ENCODE data around the gene SLC3A2.

Gene SLC3A2

GRCh38 chr11:62912268-62912667, 31.6 kb downstream of the SLC3A2 start:
- no peak for DNase-seq

GRCh38 chr11:62914416-62914815, 33.7 kb downstream of the SLC3A2 start:
- DNase-seq: no peak

- no peak for DNase-seq
Observed at GRCh38 chr11:62917906-62918502, 37.3 kb downstream of the SLC3A2 start.

GRCh38 chr11:62918531-62918930, 37.8 kb downstream of the SLC3A2 start:
- no peak for DNase-seq

GRCh38 chr11:62919476-62919875, 38.8 kb downstream of the SLC3A2 start:
- DNase-seq: no peak

GRCh38 chr11:62919898-62920640, 39.4 kb downstream of the SLC3A2 start:
- DNase-seq: no peak

- DNase-seq: no peak
Observed at GRCh38 chr11:62921201-62921572, 40.5 kb downstream of the SLC3A2 start, which contains the start of gene CHRM1. CHRM1 (minus strand) TSS chr11:62921363; CDS start chr11:62911100, 10,263 bp downstream.

GRCh38 chr11:62921573-62922188, 41.0 kb downstream of the SLC3A2 start:
- no peak for DNase-seq

GRCh38 chr11:62922189-62922589, 41.5 kb downstream of the SLC3A2 start:
- no peak for DNase-seq

GRCh38 chr11:62922653-62923431, 42.1 kb downstream of the SLC3A2 start:
- no peak for DNase-seq

- no peak for DNase-seq
Observed at GRCh38 chr11:62923601-62924411, 43.1 kb downstream of the SLC3A2 start.

GRCh38 chr11:62925308-62925707, 44.6 kb downstream of the SLC3A2 start:
- no peak for DNase-seq

GRCh38 chr11:62925745-62926679, 45.3 kb downstream of the SLC3A2 start:
- no peak for DNase-seq

GRCh38 chr11:62926680-62927455, 46.2 kb downstream of the SLC3A2 start:
- no peak for DNase-seq

- no peak for DNase-seq
Observed at GRCh38 chr11:62928011-62928410, 47.3 kb downstream of the SLC3A2 start.

- no peak for DNase-seq
Observed at GRCh38 chr11:62930157-62930556, 49.5 kb downstream of the SLC3A2 start.

GRCh38 chr11:62930666-62931065, 50.0 kb downstream of the SLC3A2 start:
- no peak for DNase-seq

GRCh38 chr11:62931499-62932278, 51.0 kb downstream of the SLC3A2 start:
- no peak for DNase-seq

- DNase-seq: no peak
Observed at GRCh38 chr11:62933285-62933684, 52.6 kb downstream of the SLC3A2 start.
